IPS-18c (cell line): ENCODE data around the gene ZNF593.

Experiments
- H3K4me3 ChIP-seq: 2 replicates; pipeline ENCODE4 v1.7.0; 2013; ENCODE audit warnings: low read depth, mild to moderate bottlenecking, low read length, moderate library complexity; ENCODE audit not compliant: insufficient read depth
- H3K9me3 ChIP-seq: one replicate; pipeline ENCODE4 v1.6.1; 2013; ENCODE audit warnings: mild to moderate bottlenecking, low read length, moderate library complexity; ENCODE audit not compliant: control insufficient read depth, insufficient read depth

ZNF593 gene

DNA sequence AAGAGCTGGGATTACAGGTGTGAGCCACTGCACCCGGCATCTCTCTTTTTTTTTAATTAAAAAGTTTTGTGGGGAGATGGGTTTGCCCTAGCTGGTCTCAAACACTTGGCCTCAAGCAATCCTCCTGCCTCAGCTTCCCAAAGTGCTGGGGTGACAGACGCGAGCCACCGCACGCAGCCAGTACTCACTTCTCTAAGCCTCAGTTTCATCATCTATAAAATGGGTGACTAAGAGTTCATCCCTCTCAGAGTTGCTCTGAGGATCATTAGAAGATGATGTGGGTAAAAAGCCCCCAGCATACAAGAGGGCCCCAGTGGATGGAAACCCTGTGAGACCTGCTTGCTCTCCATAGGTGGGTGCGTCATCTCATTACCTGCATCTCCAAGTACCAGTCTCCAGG lies 18.2 kb downstream of the ZNF593 start:
- H3K9me3 ChIP-seq: no peaks in the 10 kb centered on the region
- no peak overlapping the region for H3K4me3 ChIP-seq

DNA sequence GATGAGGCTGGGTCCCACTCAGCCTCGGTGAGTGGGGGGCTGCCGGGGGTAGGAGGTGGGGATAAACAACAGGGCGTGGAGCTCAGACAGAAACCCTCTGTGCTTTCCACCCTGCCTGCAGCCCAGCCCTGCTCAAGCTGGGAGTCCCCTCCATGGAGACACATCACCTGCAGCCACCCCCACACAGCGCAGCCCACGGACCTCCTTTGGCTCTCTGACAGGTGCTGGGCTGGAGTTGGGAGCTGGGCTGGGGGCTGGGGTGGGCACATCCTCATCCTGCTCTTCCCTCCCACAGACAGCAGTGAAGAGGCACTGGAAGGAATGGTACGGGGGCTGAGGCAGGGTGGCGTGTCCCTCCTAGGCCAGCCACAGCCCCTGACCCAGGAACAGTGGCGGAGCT lies 18.8 kb downstream of the ZNF593 start:
- H3K4me3 ChIP-seq: no peak overlapping the region
- no peaks in the 10 kb centered on the region for H3K9me3 ChIP-seq

DNA sequence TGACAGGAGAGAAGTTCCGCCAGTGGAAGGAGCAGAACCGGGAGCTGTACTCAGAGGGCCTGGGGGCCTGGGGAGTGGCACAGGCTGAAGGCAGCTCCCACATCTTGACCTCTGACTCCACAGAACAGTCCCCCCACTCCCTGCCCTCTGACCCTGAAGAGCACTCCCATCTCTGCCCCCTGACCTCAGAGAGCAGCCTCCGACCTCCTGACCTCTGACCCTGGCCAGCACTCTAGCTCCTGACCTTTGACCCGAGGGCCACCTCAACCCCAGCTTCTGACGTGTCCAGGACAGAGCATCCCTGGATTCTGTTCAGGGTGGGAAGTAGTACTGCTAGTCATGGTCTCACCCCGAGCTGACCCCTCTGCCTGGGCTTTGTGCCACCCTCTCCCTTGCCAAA lies 19.6 kb downstream of the ZNF593 start:
- no peak overlapping the region for H3K4me3 ChIP-seq

DNA sequence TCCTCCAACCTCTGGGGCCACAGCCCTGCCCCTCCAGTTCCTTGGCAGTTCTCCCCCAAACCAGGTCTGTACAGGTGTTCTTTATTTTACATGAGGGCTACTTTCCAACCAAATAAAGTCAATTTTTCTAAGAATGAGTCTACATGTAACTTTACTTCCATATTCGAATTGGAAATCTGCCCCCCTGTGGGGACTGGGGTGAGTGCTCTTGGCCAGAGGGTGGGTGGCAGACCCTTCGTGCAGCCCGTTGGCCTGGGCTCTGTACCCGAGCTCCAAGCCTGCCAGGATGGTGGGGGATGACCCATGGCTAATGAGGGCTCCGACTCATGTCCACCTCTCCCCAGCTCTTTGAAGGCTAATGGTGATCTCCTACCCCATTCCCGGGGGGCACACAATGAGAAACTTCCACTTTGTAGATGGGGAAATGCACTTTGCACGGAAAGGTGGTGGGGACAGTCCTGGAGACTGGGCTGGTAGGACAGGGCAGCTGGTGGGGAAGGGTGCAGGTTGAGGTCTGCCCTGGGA lies 20.1 kb downstream of the ZNF593 start:
- H3K9me3 ChIP-seq: no peaks in the 10 kb centered on the region
- H3K4me3 ChIP-seq: no peak overlapping the region

More for the DNA sequence above, 19.6 kb downstream of the ZNF593 start:
- no peaks in the 10 kb centered on the region for H3K9me3 ChIP-seq

DNA sequence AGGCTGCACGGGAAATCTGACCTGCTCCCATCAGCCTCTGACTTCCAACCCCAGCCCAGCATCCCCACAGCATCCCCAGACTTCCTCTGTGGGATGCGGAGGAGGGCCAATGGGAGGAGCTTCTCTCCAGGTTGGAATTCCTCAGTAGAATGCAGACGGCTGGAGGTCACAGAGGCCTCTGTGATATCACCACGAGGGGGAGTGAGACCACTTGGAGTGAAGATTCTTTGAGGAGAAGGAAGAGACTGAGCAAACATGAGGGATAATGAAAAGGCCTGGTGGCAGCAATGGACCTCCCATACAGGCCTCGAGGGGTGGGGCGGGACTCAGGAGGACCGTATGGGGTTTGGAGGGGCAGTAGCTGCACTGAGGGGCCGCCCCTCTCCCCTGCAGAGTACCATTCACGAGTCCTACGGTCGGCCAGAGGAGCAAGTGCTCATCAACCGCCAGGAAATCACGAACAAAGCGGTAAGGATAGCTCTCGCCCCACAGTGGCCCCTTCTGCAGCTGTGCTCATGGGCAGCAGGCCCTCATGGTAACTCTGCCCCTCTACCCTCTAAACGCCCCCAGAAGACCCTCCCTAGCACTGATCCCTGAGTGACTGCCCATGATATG lies 20.8 kb downstream of the ZNF593 start, which contains the start of gene CATSPER4:
TSS of gene CATSPER4 (plus strand) at position 230 of the 615 bp plus-strand sequence. CDS start at position 256, 26 bp downstream.
- Histone ChIP-seq H3K9me3 (no peaks in the 10 kb centered on the region), H3K4me3 (peak within 1 kb of the TSS; percentile 11; the same call in 1 of the 2 replicates)

DNA sequence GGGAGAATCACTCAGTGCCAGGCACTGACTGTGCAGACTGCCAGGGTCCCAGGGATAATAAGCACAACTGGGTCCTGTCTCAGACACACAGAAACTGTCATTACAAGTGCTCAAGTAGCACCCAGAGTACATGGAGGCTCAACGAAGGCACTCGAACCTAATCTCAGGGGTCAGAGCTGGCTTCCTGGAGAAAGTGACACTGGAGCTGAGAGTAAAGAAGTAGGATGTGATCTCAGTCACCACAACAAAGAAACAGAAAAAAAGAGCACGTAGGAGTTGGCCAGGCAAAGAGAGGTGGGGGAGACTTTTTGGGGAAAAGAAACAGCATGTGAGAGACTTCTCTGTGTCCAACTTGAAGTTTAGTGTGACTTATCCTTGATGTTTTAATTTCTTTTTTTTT lies 22.0 kb downstream of the ZNF593 start:
- Histone ChIP-seq H3K4me3 (no peak overlapping the region), H3K9me3 (no peaks in the 10 kb centered on the region)

DNA sequence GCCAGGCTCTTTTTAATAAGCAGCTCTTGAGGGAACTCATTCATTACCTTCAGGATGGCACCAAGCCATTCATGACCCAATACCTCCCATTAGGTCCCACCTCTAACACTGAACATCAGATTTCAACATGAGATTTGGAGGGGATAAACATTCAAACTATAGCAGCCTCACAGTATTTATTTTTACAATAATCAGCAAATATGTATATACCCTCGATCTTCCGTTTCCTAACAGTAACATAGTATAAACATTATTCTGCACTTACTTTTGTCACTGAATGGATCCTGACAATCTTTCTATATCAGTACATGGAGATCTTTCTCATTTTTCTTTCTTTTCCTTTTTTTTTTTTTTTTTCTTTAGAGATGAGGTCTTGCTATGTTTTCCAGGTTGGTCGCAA lies 26.1 kb downstream of the ZNF593 start:
- no peak overlapping the region for H3K4me3 ChIP-seq
- no peaks in the 10 kb centered on the region for H3K9me3 ChIP-seq

DNA sequence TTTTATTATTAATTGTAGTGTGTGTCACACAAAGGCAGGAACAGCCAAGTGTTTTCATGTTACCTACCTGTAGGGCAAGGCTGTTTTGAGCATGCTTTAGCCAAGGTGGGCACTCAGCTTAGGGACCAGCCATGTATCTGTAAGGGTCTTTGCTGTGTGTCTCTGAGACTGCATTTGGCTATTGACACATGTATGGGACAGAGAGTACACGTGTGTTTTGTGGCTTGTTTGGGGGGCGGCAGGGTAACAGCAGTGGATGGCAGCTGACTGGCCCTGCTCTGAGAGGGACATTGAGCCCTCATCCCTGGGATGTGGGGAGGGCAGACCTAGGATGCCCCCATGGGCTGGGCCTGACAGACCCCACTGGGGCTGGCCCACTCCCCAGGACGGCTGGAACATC lies 27.6 kb downstream of the ZNF593 start:
- no peak overlapping the region for H3K4me3 ChIP-seq

DNA sequence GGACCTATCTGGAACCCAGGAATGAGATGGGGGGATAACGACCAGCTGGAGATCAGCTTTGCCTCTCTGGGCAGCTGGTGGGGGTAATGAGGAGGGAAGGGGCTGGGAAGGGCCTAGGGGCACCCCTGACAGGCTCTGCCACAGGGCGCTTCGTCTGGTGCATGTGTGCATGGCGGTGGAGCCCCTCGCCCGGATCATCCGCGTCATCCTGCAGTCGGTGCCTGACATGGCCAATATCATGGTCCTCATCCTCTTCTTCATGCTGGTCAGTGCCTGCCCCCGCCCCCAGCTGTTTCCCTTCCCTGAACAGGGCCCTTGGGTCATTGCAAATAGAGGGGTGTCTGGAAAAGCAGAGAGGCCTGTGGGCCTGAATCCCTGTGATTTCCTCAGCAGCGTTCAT lies 28.1 kb downstream of the ZNF593 start:
- H3K9me3 ChIP-seq: no peaks in the 10 kb centered on the region

More for the DNA sequence above, 27.6 kb downstream of the ZNF593 start:
- H3K9me3 ChIP-seq: no peaks in the 10 kb centered on the region

DNA sequence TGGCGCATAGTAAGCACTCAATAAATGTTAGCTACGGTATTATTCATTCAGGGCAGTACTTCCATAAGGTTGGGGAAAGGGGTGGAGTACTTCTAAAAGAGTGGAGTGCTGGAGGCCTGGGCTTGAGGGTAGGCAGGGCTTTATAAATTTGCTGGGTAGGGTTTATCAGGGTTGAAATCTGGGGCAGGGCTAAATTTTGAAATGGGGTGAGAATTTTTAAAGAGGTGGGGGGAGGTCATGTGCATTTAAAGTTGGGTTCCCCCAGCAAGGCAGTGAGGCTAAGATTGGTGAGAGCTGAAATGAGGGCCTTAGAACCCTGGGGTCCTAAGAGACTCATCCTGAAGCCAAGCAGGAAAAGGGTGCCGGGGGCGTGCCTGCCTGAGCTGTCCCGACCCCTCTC lies 30.7 kb downstream of the ZNF593 start:
- Histone ChIP-seq H3K4me3 (no peak overlapping the region), H3K9me3 (no peaks in the 10 kb centered on the region)

More for the DNA sequence above, 28.1 kb downstream of the ZNF593 start:
- H3K4me3 ChIP-seq: no peak overlapping the region

DNA sequence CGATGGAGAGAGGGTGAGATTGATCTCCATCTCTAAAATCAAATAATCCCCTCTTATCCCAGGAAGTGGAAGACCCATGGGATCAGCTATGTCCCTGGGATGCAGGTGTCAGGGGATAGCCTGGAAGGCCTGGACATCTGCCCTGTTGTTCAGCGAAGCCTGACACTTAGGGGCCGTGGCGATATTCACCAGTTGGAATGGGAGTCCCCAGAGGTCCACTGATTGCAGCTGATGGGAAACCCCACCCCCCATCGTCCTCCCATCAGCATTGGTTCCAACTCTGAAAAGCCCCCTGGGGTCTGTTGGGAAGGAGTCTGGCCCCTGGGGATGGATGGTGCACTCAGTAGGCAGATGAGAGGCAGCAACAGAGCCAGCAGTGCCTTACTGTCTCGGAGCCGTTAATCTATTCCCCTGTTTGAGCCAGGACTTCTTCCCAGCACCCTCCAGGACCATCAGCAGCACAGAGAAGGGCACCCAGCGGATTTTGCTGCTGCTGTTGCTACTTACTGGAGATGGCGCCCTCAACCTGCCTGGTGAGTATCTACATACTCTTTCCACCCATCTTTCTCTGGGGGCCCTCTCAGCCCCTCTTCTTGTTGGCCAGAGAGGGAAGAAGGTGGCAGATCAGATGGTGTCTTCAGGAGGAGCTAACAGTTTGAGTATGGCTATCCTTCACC lies 34.1 kb downstream of the ZNF593 start:
- H3K4me3 ChIP-seq: no peak overlapping the region
- no peaks in the 10 kb centered on the region for H3K9me3 ChIP-seq

DNA sequence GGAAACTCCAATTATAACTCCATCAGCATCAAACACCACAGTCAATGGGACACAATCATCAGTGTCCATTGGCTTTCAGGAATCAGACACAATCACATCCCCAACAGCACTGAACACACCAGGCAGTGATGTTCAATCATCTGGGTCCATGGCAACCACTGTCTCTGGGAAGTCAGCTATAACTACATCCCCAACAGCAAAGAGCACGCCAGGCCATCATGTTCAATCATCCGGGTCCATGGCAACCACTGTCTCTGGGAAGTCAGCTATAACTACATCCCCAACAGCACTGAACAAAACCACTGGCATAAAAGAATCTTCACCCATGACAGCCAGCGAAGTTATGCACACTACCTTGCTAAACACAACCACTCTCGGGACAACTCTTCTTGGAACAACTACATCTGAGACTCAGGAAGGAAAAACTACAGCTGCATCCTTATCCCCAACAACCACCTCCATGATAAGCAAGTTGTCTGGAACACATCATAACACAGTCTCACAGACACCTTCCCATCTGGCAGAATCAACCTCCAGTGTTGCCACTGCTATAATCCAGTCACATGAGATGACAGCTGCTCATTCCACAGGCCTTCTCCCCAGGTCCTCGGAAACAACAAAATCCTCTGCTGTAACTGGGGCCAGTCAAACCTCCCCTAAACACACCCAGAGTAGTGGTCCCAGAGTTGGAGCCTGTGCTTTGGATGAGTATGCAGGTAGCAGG lies 40.6 kb downstream of the ZNF593 start:
- H3K4me3 ChIP-seq: no peak overlapping the region
- H3K9me3 ChIP-seq: no peaks in the 10 kb centered on the region

DNA sequence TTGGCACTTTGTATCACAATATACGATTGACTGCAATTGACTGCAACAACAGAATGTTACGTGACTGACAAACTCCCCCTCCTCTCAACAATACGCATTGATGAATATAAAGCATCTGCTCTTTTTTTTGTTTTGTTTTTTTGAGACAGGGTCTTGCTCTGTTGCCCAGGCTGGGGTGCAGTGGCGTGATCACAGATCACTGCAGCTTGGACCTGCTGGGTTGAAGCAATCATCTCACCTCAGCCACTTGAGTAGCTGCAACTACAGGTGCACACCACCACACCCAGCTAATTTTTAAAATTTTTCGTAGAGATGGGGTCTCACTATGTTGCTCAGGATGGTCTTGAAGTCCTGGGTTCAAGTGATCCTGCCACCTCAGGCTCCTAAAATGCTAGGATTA lies 43.0 kb downstream of the ZNF593 start:
- H3K4me3 ChIP-seq: no peak overlapping the region
- H3K9me3 ChIP-seq: no peaks in the 10 kb centered on the region

DNA sequence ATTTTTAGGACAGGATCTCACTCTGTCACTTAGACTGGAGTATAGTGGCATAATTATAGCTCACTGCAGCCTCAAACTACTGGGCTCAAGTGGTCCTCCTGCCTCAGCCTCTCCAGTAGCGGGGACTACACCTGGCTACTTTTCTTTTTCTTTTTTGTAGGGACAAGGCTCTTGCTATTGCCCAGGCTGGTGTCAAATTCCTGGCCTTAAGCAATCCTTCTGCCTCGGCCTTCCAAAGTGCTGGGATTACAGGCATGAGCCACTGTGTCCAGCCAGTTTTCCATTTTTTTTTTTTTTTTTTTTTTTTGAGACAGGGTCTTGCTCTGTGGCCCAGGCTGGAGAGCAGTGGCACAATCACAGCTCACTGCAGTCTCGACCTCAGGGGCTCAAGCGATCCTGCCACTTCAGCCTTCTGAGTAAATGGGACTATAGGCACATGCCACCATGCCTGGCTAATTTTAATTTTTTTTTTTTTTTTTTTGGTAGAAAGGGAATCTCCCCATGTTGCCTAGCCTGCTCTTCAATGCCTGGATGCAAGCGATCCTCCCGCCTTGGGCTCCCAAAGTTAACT lies 43.7 kb downstream of the ZNF593 start:
- no peak overlapping the region for H3K4me3 ChIP-seq
- H3K9me3 ChIP-seq: no peaks in the 10 kb centered on the region

DNA sequence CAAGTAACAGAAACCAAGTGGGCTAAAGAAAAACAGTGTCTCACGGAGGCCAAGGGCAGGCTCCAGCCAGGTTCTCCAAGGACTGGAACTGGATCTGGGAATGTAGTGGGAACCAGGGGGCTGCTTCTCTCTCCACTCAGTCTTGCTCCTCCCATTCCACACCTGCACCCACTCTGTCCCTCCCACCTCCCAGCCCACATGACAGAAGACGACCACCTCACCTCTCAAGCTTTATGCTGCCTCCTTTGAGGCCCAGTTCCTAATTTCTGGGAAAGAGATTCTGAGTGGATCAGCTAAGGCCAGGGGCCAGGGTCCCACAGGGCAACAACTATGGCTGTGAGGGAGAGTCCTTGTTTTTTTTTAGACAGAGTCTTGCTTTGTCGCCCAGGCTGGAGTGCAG lies 45.5 kb downstream of the ZNF593 start:
- Histone ChIP-seq H3K4me3 (no peak overlapping the region), H3K9me3 (no peaks in the 10 kb centered on the region)

DNA sequence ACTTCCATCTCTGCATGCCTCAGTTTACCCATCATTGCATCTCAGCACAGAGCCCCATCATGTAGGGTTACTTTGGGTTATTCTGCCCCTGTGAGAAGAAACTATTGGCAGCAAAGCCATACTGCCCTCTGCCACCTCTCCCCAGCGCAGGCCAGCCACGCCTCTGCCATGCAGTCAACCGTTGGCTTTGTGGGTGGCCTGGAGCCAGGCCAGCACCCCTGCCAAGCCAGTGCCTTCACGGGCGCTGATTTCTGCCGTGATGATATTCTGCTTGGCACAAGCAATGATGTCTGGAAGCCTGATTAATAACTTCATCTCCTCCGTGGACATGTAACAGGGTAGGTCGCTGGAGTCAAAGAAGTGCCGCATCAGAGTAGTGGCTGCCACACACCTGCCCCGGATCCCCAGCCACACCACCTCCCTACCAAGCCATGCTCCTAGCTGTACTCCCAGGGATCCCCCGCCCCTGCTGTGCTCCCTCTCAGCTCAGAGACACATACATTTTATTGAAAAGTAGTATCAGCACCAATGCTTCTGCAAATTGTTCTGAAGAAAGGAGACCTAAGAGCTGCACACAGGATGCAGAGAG lies 49.3 kb downstream of the ZNF593 start:
- no peak overlapping the region for H3K4me3 ChIP-seq
- H3K9me3 ChIP-seq: no peaks in the 10 kb centered on the region
